Measurements from ENCODE around the gene AP3S2. TPM values are rescaled to one million over a fixed set of nuclear protein-coding genes. Genes with fewer than 3 reads are reported as not detected.

The AP3S2 gene
- total RNA-seq, 4 donors from 2014 or later: 20.8 to 36.0 (median 23.8) TPM

DNA sequence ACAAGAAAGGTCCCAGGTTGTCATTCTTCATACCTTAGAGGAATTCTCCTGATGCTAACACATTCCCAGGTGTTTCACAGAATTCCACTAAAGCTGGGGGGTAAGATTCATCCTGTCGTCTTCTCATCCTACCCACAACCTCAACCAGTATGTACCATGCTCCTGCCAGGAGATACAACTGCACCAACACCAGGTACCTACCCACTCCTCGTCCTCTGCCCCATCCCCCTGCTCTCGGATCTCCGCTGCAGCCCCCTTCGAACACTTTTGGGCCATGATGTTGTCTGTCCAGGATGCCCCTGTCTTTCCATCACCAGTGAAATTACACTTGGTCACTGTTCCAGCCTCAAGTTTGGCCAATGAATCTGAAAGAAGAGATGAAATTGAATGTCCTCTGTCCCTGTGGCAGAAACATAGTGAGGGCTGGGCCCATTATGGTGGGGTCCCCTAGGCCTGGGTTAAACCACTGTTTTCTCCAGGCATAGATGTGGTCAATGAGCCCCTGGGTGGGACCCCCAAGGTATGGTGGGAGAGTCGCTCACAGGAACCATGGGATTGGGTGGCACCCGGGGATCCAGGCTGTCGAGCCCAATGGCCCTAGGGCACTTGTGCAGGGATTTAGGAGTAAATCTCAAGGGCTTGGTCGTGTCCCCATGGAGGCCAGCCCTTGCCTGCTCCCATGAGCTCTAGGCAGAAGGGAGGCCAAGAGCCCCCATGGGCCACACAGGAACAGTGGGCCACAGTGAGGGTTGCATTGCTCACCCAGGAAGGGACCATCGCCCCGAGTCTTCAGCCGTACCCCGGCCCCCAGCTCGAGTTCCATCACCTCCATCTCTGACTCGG is 9.4 kb upstream of the AP3S2 start:
- TF ChIP-seq, protein P1, sequence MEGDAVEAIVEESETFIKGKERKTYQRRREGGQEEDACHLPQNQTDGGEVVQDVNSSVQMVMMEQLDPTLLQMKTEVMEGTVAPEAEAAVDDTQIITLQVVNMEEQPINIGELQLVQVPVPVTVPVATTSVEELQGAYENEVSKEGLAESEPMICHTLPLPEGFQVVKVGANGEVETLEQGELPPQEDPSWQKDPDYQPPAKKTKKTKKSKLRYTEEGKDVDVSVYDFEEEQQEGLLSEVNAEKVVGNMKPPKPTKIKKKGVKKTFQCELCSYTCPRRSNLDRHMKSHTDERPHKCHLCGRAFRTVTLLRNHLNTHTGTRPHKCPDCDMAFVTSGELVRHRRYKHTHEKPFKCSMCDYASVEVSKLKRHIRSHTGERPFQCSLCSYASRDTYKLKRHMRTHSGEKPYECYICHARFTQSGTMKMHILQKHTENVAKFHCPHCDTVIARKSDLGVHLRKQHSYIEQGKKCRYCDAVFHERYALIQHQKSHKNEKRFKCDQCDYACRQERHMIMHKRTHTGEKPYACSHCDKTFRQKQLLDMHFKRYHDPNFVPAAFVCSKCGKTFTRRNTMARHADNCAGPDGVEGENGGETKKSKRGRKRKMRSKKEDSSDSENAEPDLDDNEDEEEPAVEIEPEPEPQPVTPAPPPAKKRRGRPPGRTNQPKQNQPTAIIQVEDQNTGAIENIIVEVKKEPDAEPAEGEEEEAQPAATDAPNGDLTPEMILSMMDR (IDR thresholded peaks at IDR 0.05): no peak
- TF ChIP-seq POLR2A (IDR thresholded peaks at IDR 0.05): no peak
- no peak for DNase-seq (ENCODE audit: low spot score in 2 of 2)
- intact Hi-C loops (cut with DNase I; ENCODE audit: low total_unique reads): no loop called here
- no peak overlapping the region for H3K4me3 ChIP-seq (ENCODE audit: low read depth, poor library complexity, severe bottlenecking)
- 90 to 94% methylated on average over 10 to 15 of the region's 15 CpGs for WGBS, 2 donors

DNA sequence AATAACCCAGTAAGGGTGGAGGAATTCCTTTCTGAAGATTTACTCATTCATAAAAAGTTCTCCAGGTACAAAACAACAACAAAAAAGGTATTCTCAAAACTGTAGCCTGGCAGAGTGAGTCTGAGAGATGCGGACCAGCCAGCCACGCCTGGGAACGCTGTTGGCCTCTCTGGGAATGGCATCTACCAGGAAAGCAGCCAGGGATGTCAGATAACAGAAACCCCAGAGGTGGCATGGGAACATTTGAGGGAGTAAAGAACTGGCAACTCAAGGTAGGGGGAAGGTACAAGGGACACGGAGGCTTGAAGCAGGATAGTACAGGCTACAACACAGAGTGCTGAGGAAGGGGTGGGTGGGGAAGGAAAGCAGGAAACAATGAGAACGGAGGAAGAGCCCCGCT is 7.1 kb upstream of the AP3S2 start:
- 76 to 77% methylated on average over 6 of the region's 6 CpGs for WGBS, 2 donors
- no peak overlapping the region for H3K4me3 ChIP-seq (ENCODE audit: low read depth, poor library complexity, severe bottlenecking)
- TF ChIP-seq POLR2A (IDR thresholded peaks at IDR 0.05): no peak
- TF ChIP-seq, protein P1 (IDR thresholded peaks at IDR 0.05): no peak
- intact Hi-C loops (cut with DNase I; ENCODE audit: low total_unique reads): no loop called here
- no peak for DNase-seq (ENCODE audit: low spot score in 2 of 2)

DNA sequence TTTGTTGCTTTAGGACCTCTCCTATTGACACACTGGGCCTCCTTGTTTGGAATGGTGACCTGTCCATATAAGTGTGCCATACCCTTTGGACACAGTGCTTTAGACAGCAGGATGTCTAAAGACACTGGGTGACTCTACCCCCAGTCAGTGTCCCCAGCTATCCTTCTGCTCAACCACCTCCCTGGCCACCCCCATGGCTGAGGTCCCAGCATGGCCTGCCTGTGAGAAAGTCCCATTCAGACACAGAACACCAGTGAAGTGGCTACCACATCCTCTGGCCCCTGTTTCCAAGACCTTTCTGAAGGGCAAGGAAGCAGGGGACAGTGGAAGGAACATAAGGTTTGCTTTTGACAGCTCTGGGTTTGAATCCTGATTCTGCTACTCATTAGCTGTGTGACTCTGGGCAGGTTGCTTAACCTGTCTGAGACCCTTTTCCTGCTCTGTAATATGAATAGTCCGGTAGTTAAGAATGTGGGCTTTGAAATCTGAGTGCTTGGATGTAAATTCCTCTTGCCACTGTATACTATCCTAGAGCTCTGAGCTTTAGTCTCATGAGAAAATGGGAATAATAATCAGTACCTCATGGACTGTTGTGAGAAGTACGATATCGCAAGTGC is 6.3 kb upstream of the AP3S2 start:
- DNase-seq (ENCODE audit: low spot score in 2 of 2): no peak
- intact Hi-C loops (cut with DNase I; ENCODE audit: low total_unique reads): loop anchor here (5.0 kb wide), 1 partner anchor 182 kb away; no protein-coding TSS in a partner anchor
- no peak overlapping the region for H3K4me3 ChIP-seq (ENCODE audit: low read depth, poor library complexity, severe bottlenecking)
- 90 to 93% methylated on average over 3 of the region's 3 CpGs for WGBS, 2 donors
- TF ChIP-seq, protein P1 (IDR thresholded peaks at IDR 0.05): no peak
- TF ChIP-seq POLR2A (IDR thresholded peaks at IDR 0.05): no peak

DNA sequence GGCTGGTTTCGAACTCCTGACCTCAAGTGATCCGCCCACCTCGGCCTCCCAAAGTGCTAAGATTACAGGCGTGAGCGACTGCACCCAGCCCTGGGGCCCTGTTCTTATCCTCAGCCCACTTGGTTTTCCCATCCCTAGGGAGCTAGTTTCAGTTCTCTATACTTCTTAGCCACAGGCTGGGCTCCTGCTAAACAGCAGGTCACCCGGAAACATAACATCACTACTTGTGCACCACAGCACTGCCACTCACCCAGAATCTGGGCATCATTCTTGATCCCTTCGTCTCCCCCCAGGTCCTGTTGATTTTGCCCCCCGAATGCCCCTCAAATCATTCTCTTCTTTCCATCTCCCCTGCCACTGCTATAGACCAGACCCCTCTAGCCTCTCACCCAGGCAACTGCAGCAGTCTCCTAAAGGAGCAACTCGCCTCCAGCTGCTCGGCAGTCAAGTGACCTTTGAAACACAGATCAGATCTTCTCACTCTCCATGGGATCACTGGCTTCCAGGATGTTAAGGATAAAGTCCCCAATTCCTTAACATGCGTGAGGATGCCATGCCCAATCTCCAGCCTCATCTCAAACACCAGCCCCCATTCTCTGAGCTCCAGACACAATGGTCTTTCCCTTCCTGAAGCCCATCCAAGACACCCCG is 5.6 kb upstream of the AP3S2 start:
- WGBS, 2 donors: 67 to 70% methylated on average over 12 of the region's 12 CpGs

DNA sequence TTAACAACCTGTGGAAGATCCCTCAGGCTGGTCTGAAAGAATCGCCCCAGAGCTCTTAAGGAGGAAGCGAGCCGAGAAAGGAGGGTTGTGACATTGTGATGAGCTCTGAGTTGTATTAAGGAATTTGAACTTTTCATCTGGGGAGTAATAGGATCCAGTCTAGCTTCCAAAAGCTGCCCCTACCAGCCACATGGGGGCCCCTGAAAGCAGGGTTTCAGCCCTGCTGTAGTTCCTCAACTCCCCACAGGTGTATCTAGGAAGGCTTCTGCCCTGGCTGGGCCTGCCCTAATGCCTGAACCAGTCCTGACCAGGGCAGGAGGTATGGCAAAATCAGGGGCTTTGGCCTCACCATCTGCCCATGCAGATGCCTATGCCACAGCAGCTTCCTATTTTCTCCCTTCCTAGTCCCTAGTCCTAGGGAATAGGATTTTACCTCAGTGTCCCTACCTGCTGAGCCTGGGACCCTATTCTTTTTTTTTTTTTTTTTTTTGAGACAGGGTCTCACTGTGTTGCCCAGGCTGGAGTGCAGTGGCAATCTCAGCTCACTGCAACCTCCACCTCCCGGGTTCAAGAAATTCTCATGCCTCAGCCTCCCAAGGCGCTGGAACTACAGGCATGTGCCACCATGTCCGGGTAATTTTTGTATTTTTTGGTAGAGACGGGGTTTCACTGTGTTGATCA is 5.0 kb upstream of the AP3S2 start:
- intact Hi-C loops (cut with DNase I; ENCODE audit: low total_unique reads): loop anchor here (5.0 kb wide), 1 partner anchor 184 kb away; no protein-coding TSS in a partner anchor
- H3K4me3 ChIP-seq (ENCODE audit: low read depth, poor library complexity, severe bottlenecking): no peak overlapping the region
- WGBS, 2 donors: 65 to 85% methylated on average over 7 of the region's 7 CpGs
- TF ChIP-seq, protein P1 (IDR thresholded peaks at IDR 0.05): peak in 1 of 3 donors; percentile 29
- no peak for TF ChIP-seq POLR2A (IDR thresholded peaks at IDR 0.05)
- no peak for DNase-seq (ENCODE audit: low spot score in 2 of 2)

More for the DNA sequence above, 5.6 kb upstream of the AP3S2 start:
- intact Hi-C loops (cut with DNase I; ENCODE audit: low total_unique reads): loop anchor here (5.0 kb wide), 1 partner anchor 183 kb away; no protein-coding TSS in a partner anchor
- no peak for TF ChIP-seq POLR2A (IDR thresholded peaks at IDR 0.05)
- TF ChIP-seq, protein P1 (IDR thresholded peaks at IDR 0.05): no peak
- no peak for DNase-seq (ENCODE audit: low spot score in 2 of 2)
- H3K4me3 ChIP-seq (ENCODE audit: low read depth, poor library complexity, severe bottlenecking): no peak overlapping the region
